Endothelial cell of umbilical vein (primary cell): ENCODE data around the gene KLHL24. TPM values are rescaled to one million over a fixed set of nuclear protein-coding genes. Genes with fewer than 3 reads are reported as not detected.
"Not testable (repeated sequence)": the region's sequence is repeated elsewhere in the genome, so short reads cannot be mapped to it uniquely, and the experiment has no call there.

ENCODE experiments used
- BruUV-seq: library from RNA; stranded (reverse); fragments of 400-500 nt; replicated peaks from 2 replicates; lab custom pipeline; 2021; lab: Mats Ljungman, UMichigan
- CTCF ChIA-PET: fragments of 300-600, 350-600 bp; sonication (Branson Sonifier 250); formaldehyde crosslinking; loops from one replicate; lab custom pipeline; 2021; ENCODE audit warnings: antibody characterized with exemption, inconsistent platforms; lab: Charles Lee
- POLR2A ChIA-PET: fragments of 300-600, 350-600 bp; sonication (Branson Sonifier 250); formaldehyde crosslinking; loops from one replicate; lab custom pipeline; 2021; ENCODE audit warnings: antibody characterized with exemption, inconsistent platforms; lab: Charles Lee
- DNase-seq: peaks from one replicate; pipeline ENCODE4 v3.0.0-alpha.2; 2011; ENCODE audit warnings: low read depth, low spot score
- FAIRE-seq: peaks from 2 replicates; lab custom pipeline; 2011; peaks lifted over from hg19 to GRCh38; lab: Jason Lieb, UNC
- H2AFZ ChIP-seq: 2 replicates; pipeline ENCODE4 v1.6.0; 2012; ENCODE audit warnings: low read depth, low read length, control low read depth, inconsistent platforms
- H3K27ac ChIP-seq: 2 replicates; pipeline ENCODE4 v1.5.1; 2011; ENCODE audit warnings: low read depth, mild to moderate bottlenecking, control low read depth, low read length, moderate library complexity; ENCODE audit not compliant: insufficient read depth
- H3K27me3 ChIP-seq, 2 experiments: 2 replicates each; pipeline versions ENCODE4 v1.6.0 to v1.6.1; 2011; ENCODE audit warnings: low read length in 2 of 2, mixed read lengths in 1 of 2; ENCODE audit not compliant: control insufficient read depth in 2 of 2, insufficient read depth in 2 of 2
- H3K36me3 ChIP-seq, 2 experiments: 2 replicates in 1 of 2; 3 replicates in 1 of 2; pipeline ENCODE4 v1.5.1; 2011; ENCODE audit warnings: low read length in 2 of 2, mild to moderate bottlenecking in 1 of 2, moderate library complexity in 1 of 2; ENCODE audit not compliant: control insufficient read depth in 2 of 2, insufficient read depth in 2 of 2; ENCODE audit errors: extremely low read depth in 1 of 2
- H3K4me1 ChIP-seq: 3 replicates; pipeline ENCODE4 v1.5.1; 2011; ENCODE audit warnings: mild to moderate bottlenecking, low read length; ENCODE audit not compliant: control insufficient read depth, insufficient read depth; ENCODE audit errors: extremely low read depth
- H3K4me2 ChIP-seq: 2 replicates; pipeline ENCODE4 v1.6.1; 2011; ENCODE audit warnings: low read length, control low read depth, mixed read lengths; ENCODE audit not compliant: insufficient read depth
- H3K4me3 ChIP-seq, 3 experiments: fragments of 200-600 bp in 1 of 3; sonication (generic), shearing (Covaris generic) in 1 of 3; replicated peaks in 1 of 3; 2 replicates each; pipeline ENCODE4 v1.5.1; 2011 to 2016; ENCODE audit warnings: control low read depth in 3 of 3, low read length in 3 of 3, mild to moderate bottlenecking in 2 of 3, inconsistent platforms in 1 of 3, low read depth in 1 of 3, moderate library complexity in 1 of 3; ENCODE audit not compliant: insufficient read depth in 1 of 3
- H3K79me2 ChIP-seq: 2 replicates; pipeline ENCODE4 v1.6.0; 2012; ENCODE audit warnings: low read length, inconsistent platforms; ENCODE audit not compliant: control insufficient read depth, insufficient read depth
- H3K9ac ChIP-seq: replicated peaks from 2 replicates; pipeline ENCODE3; 2011; ENCODE audit warnings: low read length, control low read depth; ENCODE audit not compliant: insufficient read depth; ENCODE audit errors: extremely low read depth
- H3K9me1 ChIP-seq: replicated peaks from 3 replicates; pipeline ENCODE4 v1.6.0; 2011; ENCODE audit warnings: mild to moderate bottlenecking, low read length; ENCODE audit not compliant: control insufficient read depth, insufficient read depth; ENCODE audit errors: extremely low read depth
- H3K9me3 ChIP-seq: replicated peaks from 2 replicates; pipeline ENCODE4 v1.5.1; 2012; ENCODE audit warnings: low read length, inconsistent platforms; ENCODE audit not compliant: control insufficient read depth, insufficient read depth
- H4K20me1 ChIP-seq: replicated peaks from 2 replicates; pipeline ENCODE3; 2011; ENCODE audit warnings: mild to moderate bottlenecking, low read length; ENCODE audit not compliant: control insufficient read depth, insufficient read depth; ENCODE audit errors: extremely low read depth
- EZH2 ChIP-seq: IDR thresholded peaks from 2 replicates; pipeline ENCODE4 v1.6.1; 2012; ENCODE audit warnings: borderline replicate concordance, low read depth, mild to moderate bottlenecking, moderate library complexity, low read length, inconsistent platforms; ENCODE audit not compliant: severe bottlenecking
- FOS ChIP-seq: IDR thresholded peaks from 2 replicates; pipeline ENCODE4 v1.6.1; 2011; ENCODE audit warnings: mild to moderate bottlenecking, low read length, moderate library complexity, borderline replicate concordance; ENCODE audit not compliant: insufficient read depth
- GATA2 ChIP-seq: IDR thresholded peaks from 2 replicates; pipeline ENCODE4 v1.7.0; 2011; ENCODE audit warnings: low read depth, mild to moderate bottlenecking, moderate library complexity, mixed read lengths, low read length; ENCODE audit not compliant: insufficient read length, insufficient read depth
- JUN ChIP-seq: IDR thresholded peaks from 2 replicates; pipeline ENCODE4 v1.6.1; 2011; ENCODE audit warnings: borderline replicate concordance, low read depth; ENCODE audit not compliant: insufficient read length, insufficient read depth
- MYC ChIP-seq: IDR thresholded peaks from one replicate; pipeline ENCODE4 v1.6.1; 2011; ENCODE audit warnings: mild to moderate bottlenecking, low read depth, low read length
- POLR2A ChIP-seq: IDR thresholded peaks from 2 replicates; pipeline ENCODE4 v1.6.1; 2012; ENCODE audit warnings: low read depth, mild to moderate bottlenecking, control low read depth, low read length
- POLR2AphosphoS5 ChIP-seq: IDR thresholded peaks from 2 replicates; pipeline ENCODE4 v1.6.1; 2012; ENCODE audit warnings: low read depth, mild to moderate bottlenecking, control low read depth, low read length, moderate library complexity; ENCODE audit not compliant: insufficient read depth
- dilution Hi-C: fragments of 300-500 bp; cut with MboI; formaldehyde crosslinking; loops from one replicate; pipeline ENCODE4 v1.15.0; 2019; ENCODE audit warnings: low sequenced_read_pairs; ENCODE audit not compliant: extremely low pct_ligation_motif_present
- intact Hi-C: fragments of 100-400 bp; cut with micrococcal nuclease; formaldehyde crosslinking; loops from one replicate; pipeline ENCODE4 v1.10.0; 2022
- polyA plus RNA-seq, 4 experiments: library from polyadenylated mRNA; depleted of rRNA in 3 of 4; stranded (reverse) in 3 of 4; unstranded in 1 of 4; fragments of >200 nt; gene quantifications; 2 replicates each; pipeline versions ENCODE4 v1.2.1 to v1.2.3, GENCODE V29; 2011 to 2012; ENCODE audit warnings: missing spikeins in 1 of 4
- total RNA-seq: library from RNA; stranded (reverse); gene quantifications from 2 replicates; pipeline ENCODE4 v1.2.3, GENCODE V29; 2021
- TF ChIP-seq, protein P1 (sequence below), 2 donors: IDR thresholded peaks; 1 replicate in 1 of 2; 2 replicates in 1 of 2; pipeline ENCODE4 v1.5.1; 2011; ENCODE audit warnings: low read length in 2 of 2, mild to moderate bottlenecking in 2 of 2, moderate library complexity in 2 of 2, control low read depth in 1 of 2, inconsistent platforms in 1 of 2, low read depth in 1 of 2; ENCODE audit not compliant: insufficient read depth in 1 of 2; ENCODE audit errors: extremely low read depth in 1 of 2
- TF ChIP-seq, protein P2 (sequence below): IDR thresholded peaks from 2 replicates; pipeline ENCODE4 v1.6.1; 2011; ENCODE audit not compliant: insufficient read depth, insufficient read length

Gene KLHL24
- total and polyA plus RNA-seq, 2 donors (not counting 3 experiments of a cell fraction or from before 2014, with no cell fraction given), result 14.0 to 46.2 TPM

GRCh38 chr3:183597959-183598358 is 37.5 kb upstream of the KLHL24 start:
- dilution Hi-C loops (no loop called here), intact Hi-C loops (no loop called here)
- BruUV-seq, result no TSS peak
- Histone ChIP-seq H3K4me2 (no peak overlapping the region), H3K9me1 (no peaks in the 10 kb centered on the region), H3K27me3 (peaks cover 0 to 3% of the 10 kb centered on the region in 2 experiments), H3K4me3 (no peak overlapping the region), H3K9me3 (no peaks in the 10 kb centered on the region), H3K4me1 (no peaks in the 10 kb centered on the region), H3K36me3 (no peaks in the 10 kb centered on the region), H4K20me1 (no peaks in the 10 kb centered on the region), H3K79me2 (no peaks in the 10 kb centered on the region), H2AFZ (no peak overlapping the region), H3K27ac (no peak overlapping the region), H3K9ac (no peak overlapping the region)
- DNase-seq, result no peak
- TF ChIP-seq, protein P1, sequence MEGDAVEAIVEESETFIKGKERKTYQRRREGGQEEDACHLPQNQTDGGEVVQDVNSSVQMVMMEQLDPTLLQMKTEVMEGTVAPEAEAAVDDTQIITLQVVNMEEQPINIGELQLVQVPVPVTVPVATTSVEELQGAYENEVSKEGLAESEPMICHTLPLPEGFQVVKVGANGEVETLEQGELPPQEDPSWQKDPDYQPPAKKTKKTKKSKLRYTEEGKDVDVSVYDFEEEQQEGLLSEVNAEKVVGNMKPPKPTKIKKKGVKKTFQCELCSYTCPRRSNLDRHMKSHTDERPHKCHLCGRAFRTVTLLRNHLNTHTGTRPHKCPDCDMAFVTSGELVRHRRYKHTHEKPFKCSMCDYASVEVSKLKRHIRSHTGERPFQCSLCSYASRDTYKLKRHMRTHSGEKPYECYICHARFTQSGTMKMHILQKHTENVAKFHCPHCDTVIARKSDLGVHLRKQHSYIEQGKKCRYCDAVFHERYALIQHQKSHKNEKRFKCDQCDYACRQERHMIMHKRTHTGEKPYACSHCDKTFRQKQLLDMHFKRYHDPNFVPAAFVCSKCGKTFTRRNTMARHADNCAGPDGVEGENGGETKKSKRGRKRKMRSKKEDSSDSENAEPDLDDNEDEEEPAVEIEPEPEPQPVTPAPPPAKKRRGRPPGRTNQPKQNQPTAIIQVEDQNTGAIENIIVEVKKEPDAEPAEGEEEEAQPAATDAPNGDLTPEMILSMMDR (IDR thresholded peaks at IDR 0.05; ENCODE audit: extremely low read depth in 1 of 2, insufficient read depth in 1 of 2, low read depth in 1 of 2, low read length in 2 of 2), result no peak
- TF ChIP-seq EZH2, result no peak
- TF ChIP-seq GATA2, result no peak
- TF ChIP-seq POLR2AphosphoS5, result no peak
- no peak for TF ChIP-seq JUN
- TF ChIP-seq, protein P2, sequence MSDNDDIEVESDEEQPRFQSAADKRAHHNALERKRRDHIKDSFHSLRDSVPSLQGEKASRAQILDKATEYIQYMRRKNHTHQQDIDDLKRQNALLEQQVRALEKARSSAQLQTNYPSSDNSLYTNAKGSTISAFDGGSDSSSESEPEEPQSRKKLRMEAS, result no peak
- TF ChIP-seq POLR2A, result no peak
- no peak for TF ChIP-seq MYC
- no peak for TF ChIP-seq FOS
- ChIA-PET CTCF (no interaction called here), POLR2A (no interaction called here)
- FAIRE-seq, result no peak

- H3K4me2 ChIP-seq, H3K27me3 ChIP-seq, H3K9me1 ChIP-seq, H3K4me1 ChIP-seq, H3K36me3 ChIP-seq, H3K4me3 ChIP-seq, H3K9ac ChIP-seq, H2AFZ ChIP-seq, dilution Hi-C loops, H4K20me1 ChIP-seq, H3K79me2 ChIP-seq, CTCF ChIA-PET, FAIRE-seq, BruUV-seq, POLR2A ChIA-PET, DNase-seq, H3K27ac ChIP-seq, intact Hi-C loops, H3K9me3 ChIP-seq: not testable (repeated sequence)
Measured at GRCh38 chr3:183611326-183611725, 24.1 kb upstream of the KLHL24 start.
